ENCODE data around the gene SLC43A2. TPM values are rescaled to one million over a fixed set of nuclear protein-coding genes. Genes with fewer than 3 reads are reported as not detected.

Gene SLC43A2
- total RNA-seq, 2 donors from 2014 or later: 21.1 to 21.9 TPM

GRCh38 chr17:1557355-1558095, 71.1 kb downstream of the SLC43A2 start:
- Histone ChIP-seq H3K4me1 (ENCODE audit: control insufficient read depth in 1 of 2, low read depth in 2 of 2) (peaks cover 9 to 21% of the 10 kb centered on the region in 2 donors), H3K36me3 (no peaks in the 10 kb centered on the region), H3K9me3 (no peaks in the 10 kb centered on the region), H3K27ac (no peak overlapping the region), H3K4me3 (no peak overlapping the region), H3K27me3 (replicated peaks; ENCODE audit: insufficient read depth) (no peaks in the 10 kb centered on the region)
- no peak for TF ChIP-seq CTCF (IDR thresholded peaks at IDR 0.05)
- no peak for ATAC-seq (ENCODE audit: insufficient number of reproducible peaks, low FRiP score, low read depth)
- no peak for DNase-seq (ENCODE audit: low spot score)

GRCh38 chr17:1555651-1556471, 72.8 kb downstream of the SLC43A2 start:
- no peak overlapping the region for H3K4me3 ChIP-seq
- no peak for TF ChIP-seq CTCF (IDR thresholded peaks at IDR 0.05)
- no peaks in the 10 kb centered on the region for H3K9me3 ChIP-seq
- DNase-seq (ENCODE audit: low spot score) (no peak), ATAC-seq (ENCODE audit: insufficient number of reproducible peaks, low FRiP score, low read depth) (no peak)
- no peak overlapping the region for H3K27ac ChIP-seq
- peaks cover 4 to 11% of the 10 kb centered on the region in 2 donors for H3K4me1 ChIP-seq (ENCODE audit: control insufficient read depth in 1 of 2, low read depth in 2 of 2)
- peaks cover 9% of the 10 kb centered on the region for H3K36me3 ChIP-seq
- H3K27me3 ChIP-seq (replicated peaks; ENCODE audit: insufficient read depth): no peaks in the 10 kb centered on the region

GRCh38 chr17:1554751-1555540, 73.7 kb downstream of the SLC43A2 start:
- H3K27ac ChIP-seq: no peak overlapping the region
- no peak overlapping the region for H3K4me3 ChIP-seq
- ATAC-seq (ENCODE audit: insufficient number of reproducible peaks, low FRiP score, low read depth) (no peak), DNase-seq (ENCODE audit: low spot score) (no peak)
- peaks cover 16% of the 10 kb centered on the region for H3K36me3 ChIP-seq
- H3K9me3 ChIP-seq: no peaks in the 10 kb centered on the region
- TF ChIP-seq CTCF (IDR thresholded peaks at IDR 0.05): no peak
- H3K4me1 ChIP-seq (ENCODE audit: control insufficient read depth in 1 of 2, low read depth in 2 of 2): peaks cover 2 to 4% of the 10 kb centered on the region in 2 donors
- H3K27me3 ChIP-seq (replicated peaks; ENCODE audit: insufficient read depth): no peaks in the 10 kb centered on the region

GRCh38 chr17:1553354-1554266, 75.0 kb downstream of the SLC43A2 start:
- ATAC-seq (ENCODE audit: insufficient number of reproducible peaks, low FRiP score, low read depth) (no peak), DNase-seq (ENCODE audit: low spot score) (no peak)
- Histone ChIP-seq H3K27me3 (replicated peaks; ENCODE audit: insufficient read depth) (no peaks in the 10 kb centered on the region), H3K4me3 (no peak overlapping the region), H3K4me1 (ENCODE audit: control insufficient read depth in 1 of 2, low read depth in 2 of 2) (peaks cover 0 to 4% of the 10 kb centered on the region in 2 donors), H3K36me3 (peaks cover 21% of the 10 kb centered on the region), H3K27ac (no peak overlapping the region), H3K9me3 (no peaks in the 10 kb centered on the region)
- TF ChIP-seq CTCF (IDR thresholded peaks at IDR 0.05): no peak
